ENCODE data around the gene TRPC4AP. TPM values are rescaled to one million over a fixed set of nuclear protein-coding genes. Genes with fewer than 3 reads are reported as not detected.
A peak's percentile ranks its signal among the peaks of the same experiment; 100 is the strongest.

TRPC4AP gene
- total RNA-seq, 4 donors from 2014 or later = 63.4 to 101 (median 76.4) TPM

GRCh38 chr20:34997774-34998173 is 94.8 kb downstream of the TRPC4AP start:
- Histone ChIP-seq H3K4me3 (no peak overlapping the region), H3K27ac (peak overlapping the region in 1 of 4 donors; percentile 31), H3K4me1 (peaks cover 0 to 11% (median 0%) of the 10 kb centered on the region in 4 donors), H3K27me3 (no peaks in the 10 kb centered on the region), H3K36me3 (peaks cover 2 to 100% (median 29%) of the 10 kb centered on the region in 3 donors), H3K9me3 (no peaks in the 10 kb centered on the region)
- TF ChIP-seq CTCF (IDR thresholded peaks at IDR 0.05) = no peak
- no peak for TF ChIP-seq POLR2A (IDR thresholded peaks at IDR 0.05)
- TF ChIP-seq EP300 (IDR thresholded peaks at IDR 0.05) = no peak
- WGBS, 2 donors = 88 to 93% methylated on average over 2 of the region's 2 CpGs
- no peak for DNase-seq (ENCODE audit: low spot score in 2 of 2)

- H3K36me3 ChIP-seq = peaks cover 2 to 99% (median 23%) of the 10 kb centered on the region in 3 donors
- no peaks in the 10 kb centered on the region for H3K27me3 ChIP-seq
- TF ChIP-seq CTCF (IDR thresholded peaks at IDR 0.05) (peak in 1 of 5 experiments; percentile 8), EP300 (IDR thresholded peaks at IDR 0.05) (no peak)
- 34 to 52% methylated on average over 39 of the region's 39 CpGs for WGBS, 2 donors
- no peak for DNase-seq (ENCODE audit: low spot score in 2 of 2)
- H3K4me1 ChIP-seq = peaks cover 0 to 11% (median 0%) of the 10 kb centered on the region in 4 donors
- no peak overlapping the region for H3K4me3 ChIP-seq
- H3K9me3 ChIP-seq = no peaks in the 10 kb centered on the region
- H3K27ac ChIP-seq = peak overlapping the region in 1 of 4 donors; percentile 31
Observed at GRCh38 chr20:34997131-34997561, 95.5 kb downstream of the TRPC4AP start.

- Histone ChIP-seq H3K27ac (peak overlapping the region in 1 of 4 donors; percentile 31), H3K9me3 (no peaks in the 10 kb centered on the region), H3K4me1 (peaks cover 0 to 11% (median 0%) of the 10 kb centered on the region in 4 donors), H3K36me3 (peaks cover 2 to 99% (median 21%) of the 10 kb centered on the region in 3 donors), H3K27me3 (no peaks in the 10 kb centered on the region), H3K4me3 (no peak overlapping the region)
- WGBS, 2 donors = 93 to 94% methylated on average over 19 to 26 of the region's 26 CpGs
- no peak for DNase-seq (ENCODE audit: low spot score in 2 of 2)
- TF ChIP-seq CTCF (IDR thresholded peaks at IDR 0.05) = no peak
- TF ChIP-seq POLR2A (IDR thresholded peaks at IDR 0.05) = no peak
- TF ChIP-seq EP300 (IDR thresholded peaks at IDR 0.05) = no peak
Observed at GRCh38 chr20:34996243-34997028, 96.2 kb downstream of the TRPC4AP start.

GRCh38 chr20:34995696-34996095 is 96.9 kb downstream of the TRPC4AP start:
- Histone ChIP-seq H3K36me3 (peaks cover 0 to 99% (median 13%) of the 10 kb centered on the region in 3 donors), H3K27ac (no peak overlapping the region), H3K4me1 (peaks cover 0 to 11% (median 0%) of the 10 kb centered on the region in 4 donors), H3K4me3 (no peak overlapping the region), H3K27me3 (no peaks in the 10 kb centered on the region), H3K9me3 (no peaks in the 10 kb centered on the region)
- DNase-seq (ENCODE audit: low spot score in 2 of 2) = no peak
- TF ChIP-seq EP300 (IDR thresholded peaks at IDR 0.05) = no peak
- WGBS, 2 donors = 80 to 92% methylated on average over 5 to 7 of the region's 7 CpGs

DNA sequence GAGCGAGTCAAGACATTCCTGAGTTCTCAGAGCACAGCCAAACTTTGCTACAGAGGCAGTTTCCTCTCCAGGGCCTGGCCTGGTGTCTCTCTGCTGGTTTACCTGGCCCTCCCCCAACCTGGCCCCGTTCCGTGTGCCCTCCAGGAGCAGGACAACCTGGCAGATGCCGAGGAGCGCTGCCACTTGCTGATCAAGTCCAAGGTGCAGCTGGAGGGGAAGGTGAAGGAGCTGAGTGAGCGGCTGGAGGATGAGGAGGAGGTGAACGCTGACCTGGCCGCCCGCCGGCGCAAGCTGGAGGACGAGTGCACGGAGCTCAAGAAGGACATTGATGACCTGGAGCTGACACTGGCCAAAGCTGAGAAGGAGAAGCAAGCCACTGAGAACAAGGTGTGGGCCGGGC is 97.4 kb downstream of the TRPC4AP start:
- Histone ChIP-seq H3K36me3 (peaks cover 0 to 99% (median 13%) of the 10 kb centered on the region in 3 donors), H3K4me3 (no peak overlapping the region), H3K27ac (no peak overlapping the region), H3K27me3 (no peaks in the 10 kb centered on the region), H3K4me1 (peaks cover 0 to 11% (median 0%) of the 10 kb centered on the region in 4 donors), H3K9me3 (no peaks in the 10 kb centered on the region)
- 91 to 94% methylated on average over 14 of the region's 14 CpGs for WGBS, 2 donors
- no peak for DNase-seq (ENCODE audit: low spot score in 2 of 2)
- TF ChIP-seq POLR2A (IDR thresholded peaks at IDR 0.05) = no peak
- TF ChIP-seq CTCF (IDR thresholded peaks at IDR 0.05) = no peak
- TF ChIP-seq EP300 (IDR thresholded peaks at IDR 0.05) = no peak

All from tibial nerve (tissue), 4 donors.